H54 (cell line): ENCODE data around the gene ZBTB45.
"Not testable (repeated sequence)": the region's sequence is repeated elsewhere in the genome, so short reads cannot be mapped to it uniquely, and the experiment has no call there.

Experiments used
- DNase-seq: peaks from one replicate; pipeline ENCODE4 v3.0.0; 2011; ENCODE audit warnings: low spot score, mixed read lengths; ENCODE audit not compliant: insufficient read length
- FAIRE-seq: peaks from 3 replicates; lab custom pipeline; 2011; peaks lifted over from hg19 to GRCh38; lab: Jason Lieb, UNC
- POLR2A ChIP-seq: IDR thresholded peaks from 2 replicates; pipeline ENCODE4 v1.6.1; 2011; ENCODE audit warnings: low read depth, mild to moderate bottlenecking, low read length

Gene ZBTB45

DNA sequence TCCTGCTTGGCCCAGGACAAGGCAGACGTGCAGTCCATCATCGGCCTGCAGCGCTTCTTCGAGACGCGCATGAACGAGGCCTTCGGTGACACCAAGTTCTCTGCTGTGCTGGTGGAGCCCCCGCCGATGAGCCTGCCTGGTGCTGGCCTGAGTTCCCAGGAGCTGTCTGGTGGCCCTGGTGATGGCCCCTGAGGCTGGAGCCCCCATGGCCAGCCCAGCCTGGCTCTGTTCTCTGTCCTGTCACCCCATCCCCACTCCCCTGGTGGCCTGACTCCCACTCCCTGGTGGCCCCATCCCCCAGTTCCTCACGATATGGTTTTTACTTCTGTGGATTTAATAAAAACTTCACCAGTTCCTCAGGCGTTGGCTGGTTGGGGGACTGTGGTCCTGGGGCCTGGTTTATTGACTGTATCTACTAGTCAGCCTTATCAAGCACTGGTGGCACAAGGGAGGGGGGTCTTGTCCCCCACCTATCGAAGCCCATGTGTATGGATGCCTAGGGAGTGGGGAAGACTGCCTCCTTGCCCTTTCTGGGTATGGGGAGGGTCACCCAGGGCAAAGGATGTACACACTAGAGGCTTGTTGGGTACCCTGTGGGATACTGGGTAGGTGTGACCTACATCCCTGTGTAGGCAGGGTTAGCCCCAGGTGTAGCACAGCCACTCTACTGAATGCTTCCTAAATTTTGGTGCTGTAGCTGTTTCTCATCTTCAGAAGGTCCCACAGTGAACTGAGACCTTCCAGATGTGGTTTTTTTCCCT is 30.9 kb upstream of the ZBTB45 start:
- no peak for DNase-seq
- no peak for TF ChIP-seq POLR2A
- FAIRE-seq: no peak

DNA sequence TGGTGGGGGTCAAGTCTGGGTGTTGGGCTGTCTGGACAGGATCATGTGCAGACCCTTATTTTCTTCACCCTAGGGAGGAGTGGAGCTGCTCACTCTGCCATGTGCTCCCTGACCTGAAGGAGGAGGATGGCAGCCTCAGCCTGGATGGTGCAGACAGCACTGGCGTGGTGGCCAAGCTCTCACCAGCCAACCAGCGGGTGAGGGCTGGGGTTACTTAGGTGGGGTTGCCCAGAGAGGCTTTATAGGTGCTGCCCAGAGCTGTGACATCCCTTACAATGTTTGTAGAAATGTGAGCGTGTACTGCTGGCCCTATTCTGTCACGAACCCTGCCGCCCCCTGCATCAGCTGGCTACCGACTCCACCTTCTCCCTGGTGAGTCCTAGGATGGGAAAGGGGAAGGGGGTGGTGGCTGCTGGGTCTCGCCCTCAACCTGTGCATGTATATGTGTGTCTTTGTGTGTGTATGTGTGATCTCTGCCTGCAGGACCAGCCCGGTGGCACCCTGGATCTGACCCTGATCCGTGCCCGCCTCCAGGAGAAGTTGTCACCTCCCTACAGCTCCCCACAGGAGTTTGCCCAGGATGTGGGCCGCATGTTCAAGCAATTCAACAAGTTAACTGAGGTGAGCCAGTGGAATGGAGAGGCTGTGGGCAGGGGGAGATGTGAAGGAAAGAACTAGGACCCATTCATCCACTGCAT is 30.2 kb upstream of the ZBTB45 start:
- TF ChIP-seq POLR2A: no peak
- FAIRE-seq: no peak

DNA sequence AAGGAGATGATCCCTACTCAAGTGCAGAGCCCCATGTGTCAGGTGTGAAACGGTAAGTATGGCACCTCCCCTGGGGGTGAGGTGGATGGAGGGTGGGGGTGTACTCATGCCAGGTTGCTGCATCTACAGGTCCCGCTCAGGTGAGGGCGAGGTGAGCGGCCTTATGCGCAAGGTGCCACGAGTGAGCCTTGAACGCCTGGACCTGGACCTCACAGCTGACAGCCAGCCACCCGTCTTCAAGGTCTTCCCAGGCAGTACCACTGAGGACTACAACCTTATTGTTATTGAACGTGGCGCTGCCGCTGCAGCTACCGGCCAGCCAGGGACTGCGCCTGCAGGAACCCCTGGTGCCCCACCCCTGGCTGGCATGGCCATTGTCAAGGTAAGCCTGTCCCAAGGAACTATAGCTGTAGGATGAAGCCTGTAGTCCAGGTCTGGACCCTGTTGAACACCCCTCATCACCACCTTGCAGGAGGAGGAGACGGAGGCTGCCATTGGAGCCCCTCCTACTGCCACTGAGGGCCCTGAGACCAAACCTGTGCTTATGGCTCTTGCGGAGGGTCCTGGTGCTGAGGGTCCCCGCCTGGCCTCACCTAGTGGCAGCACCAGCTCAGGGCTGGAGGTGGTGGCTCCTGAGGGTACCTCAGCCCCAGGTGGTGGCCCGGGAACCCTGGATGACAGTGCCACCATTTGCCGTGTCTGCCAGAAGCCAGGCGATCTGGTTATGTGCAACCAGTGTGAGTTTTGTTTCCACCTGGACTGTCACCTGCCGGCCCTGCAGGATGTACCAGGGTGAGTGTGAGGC is 29.5 kb upstream of the ZBTB45 start:
- FAIRE-seq (no peak), DNase-seq (no peak)
- no peak for TF ChIP-seq POLR2A

More for the DNA sequence above, 30.2 kb upstream of the ZBTB45 start:
- no peak for DNase-seq

DNA sequence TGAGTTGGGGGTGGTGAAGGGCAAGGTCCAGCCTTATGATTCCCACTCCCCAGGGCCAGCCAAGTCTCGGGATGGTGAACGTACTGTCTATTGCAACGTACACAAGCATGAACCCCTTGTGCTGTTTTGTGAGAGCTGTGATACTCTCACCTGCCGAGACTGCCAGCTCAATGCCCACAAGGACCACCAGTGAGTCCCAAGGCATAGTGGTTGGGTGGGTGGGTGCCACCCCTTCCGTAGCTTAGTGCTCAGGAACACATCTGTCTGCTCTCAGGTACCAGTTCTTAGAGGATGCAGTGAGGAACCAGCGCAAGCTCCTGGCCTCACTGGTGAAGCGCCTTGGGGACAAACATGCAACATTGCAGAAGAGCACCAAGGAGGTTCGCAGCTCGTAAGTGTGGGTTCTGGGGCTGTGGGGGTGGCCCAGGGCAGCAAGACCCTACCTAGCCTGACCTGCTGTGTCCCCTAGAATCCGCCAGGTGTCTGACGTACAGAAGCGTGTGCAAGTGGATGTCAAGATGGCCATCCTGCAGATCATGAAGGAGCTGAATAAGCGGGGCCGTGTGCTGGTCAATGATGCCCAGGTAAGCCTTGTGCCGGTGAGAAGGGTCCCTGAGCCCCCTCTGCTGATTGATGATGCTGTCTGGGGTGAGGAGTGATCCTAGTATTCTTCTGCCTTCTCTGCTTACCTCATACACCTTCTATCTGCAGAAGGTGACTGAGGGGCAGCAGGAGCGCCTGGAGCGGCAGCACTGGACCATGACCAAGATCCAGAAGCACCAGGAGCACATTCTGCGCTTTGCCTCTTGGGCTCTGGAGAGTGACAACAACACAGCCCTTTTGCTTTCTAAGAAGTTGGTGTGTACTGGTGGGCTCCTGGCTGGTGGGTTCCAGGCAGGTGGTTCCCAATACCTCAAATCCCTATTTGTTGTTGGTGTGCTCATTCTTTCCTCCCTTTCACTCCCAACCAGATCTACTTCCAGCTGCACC is 28.0 kb upstream of the ZBTB45 start:
- no peak for TF ChIP-seq POLR2A
- DNase-seq (no peak), FAIRE-seq (no peak)

DNA sequence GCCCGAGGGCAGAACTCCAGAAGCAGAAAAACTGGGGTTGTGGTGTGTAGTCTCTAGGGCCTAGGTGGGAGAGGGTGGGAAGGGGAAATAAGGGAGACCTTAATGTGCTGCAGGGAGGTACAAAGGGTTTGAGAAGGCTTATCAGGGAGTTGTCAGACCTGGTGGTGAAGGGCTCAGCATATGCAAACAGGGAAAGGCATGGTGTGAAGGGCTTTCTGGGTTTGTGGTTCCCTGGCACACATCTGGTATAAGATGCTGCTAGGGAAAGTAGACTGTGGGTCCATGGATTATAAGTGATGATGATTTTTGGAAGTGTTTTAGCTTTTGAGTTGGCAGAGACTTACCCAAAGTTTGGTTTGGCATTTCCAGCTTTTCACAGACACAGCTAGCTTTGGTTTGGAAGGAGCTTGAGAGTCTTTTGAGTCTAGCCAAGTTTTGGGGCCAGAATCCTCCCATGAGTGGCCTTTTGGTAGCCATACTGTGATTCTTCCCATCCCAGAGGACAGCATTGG is 26.5 kb upstream of the ZBTB45 start:
- no peak for DNase-seq
- no peak for TF ChIP-seq POLR2A
- no peak for FAIRE-seq

DNA sequence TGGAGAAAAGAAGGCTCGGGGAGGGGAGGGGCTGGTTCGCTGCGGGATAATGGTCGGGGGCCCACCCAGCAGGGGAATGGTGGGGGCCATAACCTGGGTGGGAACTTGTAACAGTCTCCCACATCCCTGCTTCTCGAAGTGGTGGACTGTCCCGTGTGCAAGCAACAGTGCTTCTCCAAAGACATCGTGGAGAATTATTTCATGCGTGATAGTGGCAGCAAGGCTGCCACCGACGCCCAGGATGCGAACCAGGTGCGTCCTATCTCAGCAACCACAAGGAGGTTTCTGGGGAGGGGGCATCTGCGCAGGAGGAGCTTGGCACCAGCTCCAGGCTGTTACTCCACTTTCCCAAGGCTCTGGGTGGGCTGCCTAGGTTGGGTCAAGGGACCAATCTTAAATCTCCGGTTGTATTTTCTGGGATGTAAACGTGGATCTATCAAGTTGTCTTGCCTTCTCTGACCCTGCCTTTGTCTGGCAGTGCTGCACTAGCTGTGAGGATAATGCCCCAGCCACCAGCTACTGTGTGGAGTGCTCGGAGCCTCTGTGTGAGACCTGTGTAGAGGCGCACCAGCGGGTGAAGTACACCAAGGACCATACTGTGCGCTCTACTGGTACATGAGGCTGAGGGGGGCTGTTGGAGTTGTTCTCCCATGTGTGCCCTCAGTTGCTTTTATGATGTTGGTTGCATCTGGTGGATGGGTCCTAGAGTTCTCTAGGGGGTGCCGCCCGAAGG is 25.8 kb upstream of the ZBTB45 start:
- DNase-seq: no peak
- FAIRE-seq: no peak
- TF ChIP-seq POLR2A: no peak

DNA sequence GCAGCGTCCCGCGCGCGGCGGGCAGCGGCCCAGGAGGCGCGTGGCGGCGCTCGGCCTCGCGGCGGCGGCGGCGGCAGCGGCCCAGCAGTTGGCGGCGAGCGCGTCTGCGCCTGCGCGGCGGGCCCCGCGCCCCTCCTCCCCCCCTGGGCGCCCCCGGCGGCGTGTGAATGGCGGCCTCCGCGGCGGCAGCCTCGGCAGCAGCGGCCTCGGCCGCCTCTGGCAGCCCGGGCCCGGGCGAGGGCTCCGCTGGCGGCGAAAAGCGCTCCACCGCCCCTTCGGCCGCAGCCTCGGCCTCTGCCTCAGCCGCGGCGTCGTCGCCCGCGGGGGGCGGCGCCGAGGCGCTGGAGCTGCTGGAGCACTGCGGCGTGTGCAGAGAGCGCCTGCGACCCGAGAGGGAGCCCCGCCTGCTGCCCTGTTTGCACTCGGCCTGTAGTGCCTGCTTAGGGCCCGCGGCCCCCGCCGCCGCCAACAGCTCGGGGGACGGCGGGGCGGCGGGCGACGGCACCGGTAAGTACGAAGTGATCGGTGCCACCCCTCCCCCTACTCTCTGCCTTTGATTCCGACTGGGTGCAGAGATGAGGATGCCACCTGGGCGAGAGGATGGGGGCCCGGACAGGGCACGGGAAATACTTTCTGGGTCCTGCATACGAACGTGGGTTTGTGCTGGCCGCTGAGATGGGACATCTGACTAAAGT is 25.1 kb upstream of the ZBTB45 start:
- TF ChIP-seq POLR2A: no peak
- FAIRE-seq: no peak
- DNase-seq: no peak

DNA sequence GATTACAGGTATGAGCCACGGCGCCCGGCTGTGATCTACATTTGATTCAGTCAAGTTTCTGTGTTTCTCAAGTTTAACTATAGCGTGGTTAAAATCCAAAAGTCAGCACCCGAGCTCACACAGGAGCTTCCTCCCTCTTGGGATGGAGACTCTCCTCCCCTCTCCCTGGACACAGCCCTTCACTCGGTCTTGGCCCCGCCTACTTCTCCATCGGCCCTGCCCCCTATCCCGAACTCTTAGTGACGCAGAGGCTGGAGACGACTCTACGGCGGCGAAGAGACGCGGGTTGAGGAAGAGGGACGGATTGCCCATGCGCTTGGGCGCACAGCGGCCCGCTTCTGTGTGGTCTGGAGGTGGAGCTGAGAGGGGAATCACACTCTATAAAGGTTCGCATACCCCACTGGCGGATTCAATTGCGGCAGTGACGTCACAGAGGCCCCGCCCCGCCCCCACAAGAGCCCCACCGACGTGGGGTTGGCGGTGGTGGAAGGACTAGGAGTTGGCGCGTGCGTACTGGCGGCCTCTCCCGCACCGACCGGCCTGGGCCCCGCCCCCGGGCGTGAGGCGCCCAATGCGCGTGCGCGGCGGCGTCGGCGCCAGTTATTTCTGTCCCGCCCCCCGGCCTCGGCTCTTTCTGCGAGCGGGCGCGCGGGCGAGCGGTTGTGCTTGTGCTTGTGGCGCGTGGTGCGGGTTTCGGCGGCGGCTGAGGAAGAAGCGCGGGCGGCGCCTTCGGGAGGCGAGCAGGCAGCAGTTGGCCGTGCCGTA is 24.4 kb upstream of the ZBTB45 start, which contains the start of gene TRIM28:
Gene TRIM28, plus strand, starts transcription at position 239 of the 765 bp plus-strand sequence. CDS start 694 bp downstream, outside the sequence.
- TF ChIP-seq POLR2A: peak; percentile 99
- DNase-seq (peak; percentile 100), FAIRE-seq (no peak)

DNA sequence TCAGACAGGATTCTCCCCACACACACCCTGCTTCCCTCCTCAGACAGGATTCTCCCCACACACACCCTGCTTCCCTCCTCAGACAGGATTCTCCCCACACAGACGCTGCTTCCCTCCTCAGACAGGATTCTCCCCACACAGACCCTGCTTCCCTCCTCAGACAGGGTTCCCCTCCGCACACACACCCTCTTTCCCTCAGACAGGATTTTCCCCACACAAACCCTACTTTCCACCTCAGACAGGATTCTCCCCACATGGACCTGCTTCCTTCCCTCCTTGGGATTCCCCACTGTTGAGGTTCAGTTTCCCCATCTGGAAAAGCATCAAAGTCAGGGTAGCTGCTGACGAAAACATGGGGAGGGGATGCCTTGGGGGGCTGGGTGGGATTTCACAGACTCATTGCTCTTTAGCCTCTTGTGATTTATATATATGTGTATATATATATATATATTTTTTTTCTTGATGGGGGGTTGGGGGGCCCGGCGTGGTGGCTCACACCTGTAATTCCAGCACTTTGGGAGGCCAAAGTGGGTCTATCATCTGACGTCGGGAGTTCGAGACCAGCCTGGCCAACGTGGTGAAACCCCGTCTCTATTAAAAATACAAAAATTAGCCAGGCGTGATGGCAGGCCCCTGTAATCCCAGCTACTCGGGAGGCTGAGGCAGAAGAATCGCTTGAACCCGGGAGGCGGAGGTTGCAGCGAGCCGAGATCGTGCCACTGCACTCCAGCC is 23.2 kb upstream of the ZBTB45 start:
- not testable (repeated sequence) for DNase-seq, FAIRE-seq

DNA sequence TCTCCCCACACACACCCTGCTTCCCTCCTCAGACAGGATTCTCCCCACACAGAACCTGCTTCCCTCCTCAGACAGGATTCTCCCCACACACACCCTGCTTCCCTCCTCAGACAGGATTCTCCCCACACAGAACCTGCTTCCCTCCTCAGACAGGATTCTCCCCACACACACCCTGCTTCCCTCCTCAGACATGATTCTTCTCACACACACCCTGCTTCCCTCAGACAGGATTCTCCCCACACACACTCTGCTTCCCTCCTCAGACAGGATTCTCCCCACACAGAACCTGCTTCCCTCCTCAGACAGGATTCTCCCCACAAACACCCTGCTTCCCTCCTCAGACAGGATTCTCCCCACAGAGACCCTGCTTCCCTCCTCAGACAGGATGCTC is 19.6 kb upstream of the ZBTB45 start:
- not testable (repeated sequence) for DNase-seq, FAIRE-seq
